ENCODE data around the gene COL4A5. TPM values are rescaled to one million over a fixed set of nuclear protein-coding genes. Genes with fewer than 3 reads are reported as not detected.
"Not testable (repeated sequence)": the region's sequence is repeated elsewhere in the genome, so short reads cannot be mapped to it uniquely, and the experiment has no call there.

COL4A5 gene
- polyA plus RNA-seq, 1 donor: 14.6 TPM

- no peak for DNase-seq (ENCODE audit: low read depth)
These were observed 14.2 kb downstream of the COL4A5 start for GRCh38 chrX:108453841-108454240.

GRCh38 chrX:108456971-108457477 lies 17.4 kb downstream of the COL4A5 start:
- DNase-seq (ENCODE audit: low read depth): no peak

GRCh38 chrX:108464604-108465003 lies 25.0 kb downstream of the COL4A5 start:
- no peak for DNase-seq (ENCODE audit: low read depth)

- no peak for DNase-seq (ENCODE audit: low read depth)
These were observed 28.8 kb downstream of the COL4A5 start for GRCh38 chrX:108468486-108468885.

- no peak for DNase-seq (ENCODE audit: low read depth)
These were observed 34.3 kb downstream of the COL4A5 start for GRCh38 chrX:108473979-108474378.

GRCh38 chrX:108481528-108481927 lies 41.9 kb downstream of the COL4A5 start:
- not testable (repeated sequence) for DNase-seq (ENCODE audit: low read depth)

GRCh38 chrX:108484251-108484650 lies 44.6 kb downstream of the COL4A5 start:
- no peak for DNase-seq (ENCODE audit: low read depth)

GRCh38 chrX:108485960-108486359 lies 46.3 kb downstream of the COL4A5 start:
- no peak for DNase-seq (ENCODE audit: low read depth)

GRCh38 chrX:108494406-108495090 lies 54.9 kb downstream of the COL4A5 start:
- DNase-seq (ENCODE audit: low read depth): no peak

GRCh38 chrX:108511721-108512120 lies 72.1 kb downstream of the COL4A5 start:
- no peak for DNase-seq (ENCODE audit: low read depth)

- no peak for DNase-seq (ENCODE audit: low read depth)
These were observed 76.5 kb downstream of the COL4A5 start for GRCh38 chrX:108516184-108516583.

- no peak for DNase-seq (ENCODE audit: low read depth)
These were observed 88.1 kb downstream of the COL4A5 start for GRCh38 chrX:108527724-108528123.

- DNase-seq (ENCODE audit: low read depth): no peak
These were observed 97.4 kb downstream of the COL4A5 start for GRCh38 chrX:108537005-108537404.

GRCh38 chrX:108541286-108541685 lies 101.6 kb downstream of the COL4A5 start:
- no peak for DNase-seq (ENCODE audit: low read depth)

- no peak for DNase-seq (ENCODE audit: low read depth)
These were observed 117.9 kb downstream of the COL4A5 start for GRCh38 chrX:108557580-108557979.

GRCh38 chrX:108558217-108558616 lies 118.6 kb downstream of the COL4A5 start:
- DNase-seq (ENCODE audit: low read depth): no peak

GRCh38 chrX:108573136-108573535 lies 133.5 kb downstream of the COL4A5 start:
- no peak for DNase-seq (ENCODE audit: low read depth)

- DNase-seq (ENCODE audit: low read depth): no peak
These were observed 142.5 kb downstream of the COL4A5 start for GRCh38 chrX:108582151-108582550.

GRCh38 chrX:108584617-108585211 lies 145.1 kb downstream of the COL4A5 start:
- no peak for DNase-seq (ENCODE audit: low read depth)

GRCh38 chrX:108590496-108590895 lies 150.9 kb downstream of the COL4A5 start:
- no peak for DNase-seq (ENCODE audit: low read depth)

- no peak for DNase-seq (ENCODE audit: low read depth)
These were observed 161.6 kb downstream of the COL4A5 start for GRCh38 chrX:108601276-108601675.

GRCh38 chrX:108610141-108610540 lies 170.5 kb downstream of the COL4A5 start:
- DNase-seq (ENCODE audit: low read depth): no peak

- no peak for DNase-seq (ENCODE audit: low read depth)
These were observed 175.0 kb downstream of the COL4A5 start for GRCh38 chrX:108614616-108615015.
